NT2/D1 (cell line): Measurements from ENCODE around the gene LFNG.

Source experiments
- SUZ12 ChIP-seq: IDR thresholded peaks from 2 replicates; pipeline ENCODE4 v1.6.1; 2011; ENCODE audit not compliant: insufficient read length, insufficient read depth; ENCODE audit errors: extremely low read depth
- YY1 ChIP-seq: IDR thresholded peaks from 2 replicates; pipeline ENCODE4 v1.6.1; 2011; ENCODE audit not compliant: insufficient read length, insufficient read depth
- ZNF274 ChIP-seq: IDR thresholded peaks from 2 replicates; pipeline ENCODE4 v1.6.1; 2011; ENCODE audit warnings: mild to moderate bottlenecking, low read depth, low read length

DNA sequence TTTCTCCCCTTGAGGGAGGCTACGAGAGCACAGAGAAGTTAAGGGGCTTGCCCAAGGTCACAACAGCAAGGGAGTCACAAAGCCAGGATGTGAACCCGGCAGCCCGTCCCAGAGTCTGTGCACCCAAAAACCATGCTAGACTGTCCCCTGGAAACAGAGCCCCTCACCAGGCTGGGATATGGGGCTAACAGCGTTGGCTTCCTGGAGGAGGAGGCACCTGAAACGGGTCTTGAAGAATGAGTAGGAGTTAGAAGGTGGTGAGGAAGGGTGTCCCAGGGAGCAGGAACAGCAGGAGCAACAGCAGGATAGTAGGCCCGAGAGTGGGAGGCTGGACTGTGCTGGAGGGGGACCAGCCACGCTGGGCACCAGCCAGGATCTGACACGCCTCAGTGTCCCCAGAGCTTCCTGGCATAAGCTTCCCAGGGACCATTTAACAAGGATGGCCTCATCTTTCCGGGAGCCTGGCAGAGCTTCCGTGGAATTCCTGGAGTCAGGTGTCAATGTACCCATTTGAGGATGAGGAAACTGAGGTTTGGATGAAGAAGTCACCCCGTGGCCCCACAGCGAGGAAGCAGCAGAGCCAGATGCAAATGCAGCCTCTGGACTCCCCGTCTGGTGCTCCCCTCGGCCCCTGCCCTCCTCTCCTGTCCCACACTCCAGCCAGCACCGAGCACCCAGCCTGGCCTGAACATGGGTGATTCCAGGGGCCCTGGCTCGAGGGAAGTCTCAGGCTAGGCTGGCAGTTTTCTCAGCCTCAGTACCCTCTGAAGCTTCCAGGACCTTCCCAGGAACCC is 40.1 kb upstream of the LFNG start:
- no peak for TF ChIP-seq ZNF274
- TF ChIP-seq SUZ12 = no peak
- TF ChIP-seq YY1 = no peak
